ENCODE measurements around the gene ANKRD42.
"Not testable (repeated sequence)": the region's sequence is repeated elsewhere in the genome, so short reads cannot be mapped to it uniquely, and the experiment has no call there.

The ANKRD42 gene

GRCh38 chr11:83265331-83265730, 71.8 kb downstream of the ANKRD42 start:
- DNase-seq (ENCODE audit: low read depth in 1 of 2, low spot score in 1 of 2): no peak
- Histone ChIP-seq H3K4me3 (replicated peaks; ENCODE audit: insufficient read depth, low read length) (no peak overlapping the region), H3K27me3 (ENCODE audit: insufficient read depth, poor library complexity, severe bottlenecking) (no peaks in the 10 kb centered on the region), H3K27ac (replicated peaks) (no peak overlapping the region)
- TF ChIP-seq CTCF (IDR thresholded peaks at IDR 0.05; ENCODE audit: insufficient read depth, low read length) (no peak), REST (IDR thresholded peaks at IDR 0.05; ENCODE audit: insufficient replicate concordance, low read depth) (no peak), GABPA (IDR thresholded peaks at IDR 0.05; ENCODE audit: low read depth) (no peak)

- not testable (repeated sequence) for DNase-seq (ENCODE audit: low read depth in 1 of 2, low spot score in 1 of 2); H3K27ac ChIP-seq (replicated peaks)
Measured at GRCh38 chr11:83269080-83269479, 75.6 kb downstream of the ANKRD42 start.

GRCh38 chr11:83271734-83272133, 78.2 kb downstream of the ANKRD42 start:
- DNase-seq (ENCODE audit: low read depth in 1 of 2, low spot score in 1 of 2); H3K27ac ChIP-seq (replicated peaks); H3K4me3 ChIP-seq (replicated peaks; ENCODE audit: insufficient read depth, low read length); H3K27me3 ChIP-seq (ENCODE audit: insufficient read depth, poor library complexity, severe bottlenecking): not testable (repeated sequence)

More at GRCh38 chr11:83269080-83269479, 75.6 kb downstream of the ANKRD42 start:
- H3K4me3 ChIP-seq (replicated peaks; ENCODE audit: insufficient read depth, low read length); H3K27me3 ChIP-seq (ENCODE audit: insufficient read depth, poor library complexity, severe bottlenecking): not testable (repeated sequence)

GRCh38 chr11:83272627-83273026, 79.1 kb downstream of the ANKRD42 start:
- Histone ChIP-seq H3K27me3 (ENCODE audit: insufficient read depth, poor library complexity, severe bottlenecking) (no peaks in the 10 kb centered on the region), H3K27ac (replicated peaks) (no peak overlapping the region), H3K4me3 (replicated peaks; ENCODE audit: insufficient read depth, low read length) (no peak overlapping the region)
- TF ChIP-seq REST (IDR thresholded peaks at IDR 0.05; ENCODE audit: insufficient replicate concordance, low read depth) (no peak), CTCF (IDR thresholded peaks at IDR 0.05; ENCODE audit: insufficient read depth, low read length) (no peak), SPI1 (IDR thresholded peaks at IDR 0.05; ENCODE audit: borderline replicate concordance, low read depth) (no peak), POLR2AphosphoS5 (IDR thresholded peaks at IDR 0.05; ENCODE audit: low read depth) (no peak), GABPA (IDR thresholded peaks at IDR 0.05; ENCODE audit: low read depth) (no peak)
- DNase-seq (ENCODE audit: low read depth in 1 of 2, low spot score in 1 of 2): no peak

- no peaks in the 10 kb centered on the region for H3K27me3 ChIP-seq (ENCODE audit: insufficient read depth, poor library complexity, severe bottlenecking)
Measured at GRCh38 chr11:83275888-83276641, 82.6 kb downstream of the ANKRD42 start.

More at GRCh38 chr11:83275888-83276641, 82.6 kb downstream of the ANKRD42 start:
- TF ChIP-seq GABPA (IDR thresholded peaks at IDR 0.05; ENCODE audit: low read depth) (no peak), POLR2AphosphoS5 (IDR thresholded peaks at IDR 0.05; ENCODE audit: low read depth) (no peak), REST (IDR thresholded peaks at IDR 0.05; ENCODE audit: insufficient replicate concordance, low read depth) (no peak), CTCF (IDR thresholded peaks at IDR 0.05; ENCODE audit: insufficient read depth, low read length) (no peak), SPI1 (IDR thresholded peaks at IDR 0.05; ENCODE audit: borderline replicate concordance, low read depth) (no peak)
- Histone ChIP-seq H3K27ac (replicated peaks) (no peak overlapping the region), H3K4me3 (replicated peaks; ENCODE audit: insufficient read depth, low read length) (no peak overlapping the region)
- DNase-seq (ENCODE audit: low read depth in 1 of 2, low spot score in 1 of 2): no peak
